CD1c-positive myeloid dendritic cell (primary cell): ENCODE data around the gene ADAMTS18.

Source experiments
- DNase-seq: peaks from one replicate; pipeline ENCODE4 v3.0.0-alpha.2; 2016; ENCODE audit errors: extremely low spot score

ADAMTS18 gene

GRCh38 chr16:77437859-77438258, 3.0 kb upstream of the ADAMTS18 start:
- no peak for DNase-seq

GRCh38 chr16:77435272-77435820, 512 bp upstream of the ADAMTS18 start:
- no peak for DNase-seq

GRCh38 chr16:77434022-77434529, 758 bp downstream of the ADAMTS18 start:
- DNase-seq, result no peak

GRCh38 chr16:77433146-77433545, 1.7 kb downstream of the ADAMTS18 start:
- DNase-seq, result no peak

GRCh38 chr16:77432264-77432663, 2.6 kb downstream of the ADAMTS18 start:
- no peak for DNase-seq

GRCh38 chr16:77430787-77431585, 3.8 kb downstream of the ADAMTS18 start:
- DNase-seq, result no peak

- DNase-seq, result no peak
Observed at GRCh38 chr16:77430360-77430759, 4.5 kb downstream of the ADAMTS18 start.

GRCh38 chr16:77424871-77425604, 9.8 kb downstream of the ADAMTS18 start:
- DNase-seq, result no peak

- no peak for DNase-seq
Observed at GRCh38 chr16:77422196-77422784, 12.5 kb downstream of the ADAMTS18 start.

- DNase-seq, result no peak
Observed at GRCh38 chr16:77416939-77417480, 17.8 kb downstream of the ADAMTS18 start.

- no peak for DNase-seq
Observed at GRCh38 chr16:77414752-77415231, 20.0 kb downstream of the ADAMTS18 start.

GRCh38 chr16:77410449-77410848, 24.4 kb downstream of the ADAMTS18 start:
- DNase-seq, result no peak

GRCh38 chr16:77409311-77409710, 25.5 kb downstream of the ADAMTS18 start:
- DNase-seq, result no peak

GRCh38 chr16:77408607-77409006, 26.2 kb downstream of the ADAMTS18 start:
- DNase-seq, result no peak

GRCh38 chr16:77406680-77407079, 28.2 kb downstream of the ADAMTS18 start:
- DNase-seq, result no peak

GRCh38 chr16:77404775-77405174, 30.1 kb downstream of the ADAMTS18 start:
- DNase-seq, result no peak

- DNase-seq, result no peak
Observed at GRCh38 chr16:77403732-77404131, 31.1 kb downstream of the ADAMTS18 start.

- DNase-seq, result no peak
Observed at GRCh38 chr16:77402672-77403071, 32.2 kb downstream of the ADAMTS18 start.

- DNase-seq, result no peak
Observed at GRCh38 chr16:77402118-77402517, 32.7 kb downstream of the ADAMTS18 start.

GRCh38 chr16:77399546-77399945, 35.3 kb downstream of the ADAMTS18 start:
- DNase-seq, result no peak

GRCh38 chr16:77399066-77399465, 35.8 kb downstream of the ADAMTS18 start:
- no peak for DNase-seq

GRCh38 chr16:77398495-77398894, 36.3 kb downstream of the ADAMTS18 start:
- DNase-seq, result no peak
